Medulla oblongata (tissue), 1 donor: Measurements from ENCODE around the gene PRSS23.

Source experiments
- DNase-seq: peaks from one replicate; pipeline ENCODE4 v3.0.0-alpha.2; 2015; ENCODE audit errors: extremely low spot score

PRSS23 gene

DNA sequence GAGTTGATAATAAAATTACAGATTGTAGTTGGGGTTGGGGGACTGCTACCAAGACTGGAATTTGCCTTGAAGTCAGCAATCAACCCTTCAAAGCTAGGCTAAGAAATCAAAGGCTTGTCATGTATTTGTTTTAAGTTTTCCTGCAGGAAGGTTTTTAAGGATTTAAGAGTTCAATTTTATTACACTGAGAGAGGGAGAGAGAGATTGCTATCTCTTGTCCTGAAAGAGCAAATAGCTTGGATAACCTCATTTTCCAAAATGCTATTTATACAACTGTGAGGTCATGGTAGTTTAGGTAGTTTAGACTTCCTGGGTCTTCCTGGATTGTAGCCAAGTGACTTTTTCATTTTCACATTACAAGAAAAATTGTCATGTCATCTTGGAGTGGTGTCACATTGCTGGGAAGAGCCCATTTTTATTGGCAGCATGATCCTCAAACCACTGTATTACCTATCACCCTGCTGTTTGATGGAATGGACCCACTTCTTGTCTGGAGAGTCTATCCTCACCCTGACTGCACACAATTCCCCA is 10.1 kb upstream of the PRSS23 start:
- no peak for DNase-seq

GRCh38 chr11:86790867-86791849 is 9.2 kb upstream of the PRSS23 start:
- no peak for DNase-seq

DNA sequence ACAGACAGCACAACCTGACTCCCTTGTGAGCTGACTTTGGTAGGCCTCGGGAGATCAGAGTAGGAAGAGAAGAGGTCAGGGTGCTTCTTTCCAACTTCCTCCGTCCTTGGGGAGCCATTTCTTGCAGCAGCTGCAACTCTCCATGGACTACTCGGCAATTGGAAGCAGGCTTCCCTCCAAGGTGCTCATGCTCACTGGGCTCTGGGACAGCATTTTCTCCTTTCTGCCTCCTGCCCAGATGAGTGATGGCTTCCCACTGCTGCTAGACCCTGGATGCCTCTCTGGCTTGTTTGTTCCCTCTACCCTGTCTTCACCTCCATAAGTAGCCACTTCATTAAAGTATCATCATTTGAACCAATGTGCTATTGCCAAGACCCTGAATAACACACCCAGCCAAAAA is 8.2 kb upstream of the PRSS23 start:
- peak; percentile 17 for DNase-seq

- no peak for DNase-seq
Observed at GRCh38 chr11:86793307-86793706, 7.0 kb upstream of the PRSS23 start.

GRCh38 chr11:86795511-86795910 is 4.8 kb upstream of the PRSS23 start:
- DNase-seq, result no peak

GRCh38 chr11:86795949-86796348 is 4.4 kb upstream of the PRSS23 start:
- no peak for DNase-seq

GRCh38 chr11:86797133-86797532 is 3.2 kb upstream of the PRSS23 start:
- DNase-seq, result no peak

DNA sequence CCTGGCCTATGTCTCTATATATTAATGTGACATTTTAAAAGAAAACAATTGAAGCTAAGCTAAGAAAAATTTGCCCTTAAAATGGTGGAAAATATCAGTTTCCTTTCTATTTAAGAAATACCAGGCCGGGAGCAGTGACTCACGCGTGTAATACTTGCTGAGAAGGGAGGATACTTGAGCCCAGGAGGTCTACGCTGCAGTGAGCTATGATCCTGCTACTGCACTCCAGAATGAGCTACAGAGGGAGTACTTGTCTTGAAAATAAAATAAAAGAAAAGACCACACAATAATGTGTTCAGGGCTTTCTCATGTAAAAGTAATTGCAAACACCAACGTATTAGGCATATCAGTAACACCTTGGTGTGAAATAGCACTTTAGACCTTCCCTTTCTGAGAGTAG is 1.4 kb upstream of the PRSS23 start:
- no peak for DNase-seq

DNA sequence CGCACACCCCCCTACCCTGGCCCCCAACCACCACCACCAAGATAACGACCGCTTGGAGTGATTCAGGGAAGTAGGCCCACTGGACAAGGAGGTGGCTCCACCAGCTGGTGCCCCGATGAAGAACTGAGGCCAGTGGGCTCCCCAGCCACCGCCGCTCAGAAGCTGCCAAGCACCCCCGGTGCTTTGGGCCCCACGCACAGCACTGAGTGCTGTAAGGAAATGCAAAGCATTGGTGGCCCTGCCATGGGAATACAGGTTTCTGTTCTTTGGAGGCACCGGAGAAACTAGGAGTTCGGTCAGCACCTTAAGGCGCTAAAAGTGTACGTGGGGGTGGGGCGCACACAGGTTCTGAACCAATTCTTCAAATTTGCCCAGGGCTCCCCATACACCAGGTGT is 664 bp upstream of the PRSS23 start:
- DNase-seq, result no peak

GRCh38 chr11:86800960-86801272 is 574 bp downstream of the PRSS23 start:
- DNase-seq, result no peak

DNA sequence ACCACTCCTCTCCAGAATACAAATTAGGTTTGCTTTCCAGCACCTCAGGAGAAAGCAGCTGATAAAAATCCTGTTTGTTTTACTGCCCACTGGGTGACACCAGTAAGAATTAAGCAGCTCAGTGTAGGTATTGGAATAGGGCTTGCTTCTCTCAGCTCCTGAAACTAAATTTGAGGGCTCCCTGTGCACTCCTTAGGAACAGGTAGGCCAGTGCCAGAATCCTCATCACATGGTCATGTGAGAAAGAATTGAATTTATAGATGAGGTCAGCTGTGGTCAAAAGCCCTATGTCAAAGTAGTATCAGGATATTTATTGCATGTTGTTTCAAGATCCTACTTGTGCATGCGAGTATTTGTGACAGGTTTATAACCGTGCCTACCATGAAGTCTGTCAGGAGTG is 1.0 kb downstream of the PRSS23 start:
- DNase-seq, result no peak

DNA sequence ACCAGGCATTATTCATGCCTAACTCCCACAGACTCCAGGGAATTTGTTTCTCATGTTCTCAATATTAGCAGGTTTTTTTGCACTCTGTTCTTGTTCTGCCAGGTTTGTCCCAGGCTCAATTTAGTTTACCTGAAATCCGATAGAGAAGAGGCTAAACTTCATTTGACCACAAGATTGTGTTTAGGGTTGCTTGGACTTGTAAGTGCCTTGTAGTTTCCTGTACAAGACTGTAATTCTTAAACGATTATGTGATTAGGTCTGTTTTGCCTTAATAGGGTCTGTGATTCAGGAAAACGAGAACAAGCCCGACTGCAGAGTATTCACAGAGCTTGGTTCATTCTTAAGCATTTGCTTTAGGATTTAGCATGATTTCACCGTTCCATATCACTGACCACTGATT is 1.8 kb downstream of the PRSS23 start:
- no peak for DNase-seq

DNA sequence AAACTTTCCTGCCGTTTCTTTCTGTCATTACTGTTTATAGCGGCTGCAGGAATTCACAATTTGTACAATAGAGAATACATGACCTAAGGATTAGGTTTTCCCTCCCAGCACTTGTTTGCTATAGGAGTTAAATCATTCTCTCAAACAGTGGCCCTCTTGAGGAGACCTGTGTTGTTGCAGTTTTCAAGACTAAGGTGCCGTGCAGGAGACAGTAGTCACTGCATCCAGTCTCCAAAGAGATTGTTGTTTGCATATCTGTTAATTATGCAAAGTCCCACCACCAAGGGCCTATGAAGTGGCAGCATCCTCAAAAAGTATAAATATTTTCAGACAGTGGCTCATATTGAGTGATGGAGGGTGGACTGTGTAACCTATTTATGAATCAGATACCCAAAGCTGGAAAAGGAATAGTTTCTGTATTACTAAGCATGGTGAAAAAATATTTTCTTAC is 2.3 kb downstream of the PRSS23 start:
- no peak for DNase-seq

DNA sequence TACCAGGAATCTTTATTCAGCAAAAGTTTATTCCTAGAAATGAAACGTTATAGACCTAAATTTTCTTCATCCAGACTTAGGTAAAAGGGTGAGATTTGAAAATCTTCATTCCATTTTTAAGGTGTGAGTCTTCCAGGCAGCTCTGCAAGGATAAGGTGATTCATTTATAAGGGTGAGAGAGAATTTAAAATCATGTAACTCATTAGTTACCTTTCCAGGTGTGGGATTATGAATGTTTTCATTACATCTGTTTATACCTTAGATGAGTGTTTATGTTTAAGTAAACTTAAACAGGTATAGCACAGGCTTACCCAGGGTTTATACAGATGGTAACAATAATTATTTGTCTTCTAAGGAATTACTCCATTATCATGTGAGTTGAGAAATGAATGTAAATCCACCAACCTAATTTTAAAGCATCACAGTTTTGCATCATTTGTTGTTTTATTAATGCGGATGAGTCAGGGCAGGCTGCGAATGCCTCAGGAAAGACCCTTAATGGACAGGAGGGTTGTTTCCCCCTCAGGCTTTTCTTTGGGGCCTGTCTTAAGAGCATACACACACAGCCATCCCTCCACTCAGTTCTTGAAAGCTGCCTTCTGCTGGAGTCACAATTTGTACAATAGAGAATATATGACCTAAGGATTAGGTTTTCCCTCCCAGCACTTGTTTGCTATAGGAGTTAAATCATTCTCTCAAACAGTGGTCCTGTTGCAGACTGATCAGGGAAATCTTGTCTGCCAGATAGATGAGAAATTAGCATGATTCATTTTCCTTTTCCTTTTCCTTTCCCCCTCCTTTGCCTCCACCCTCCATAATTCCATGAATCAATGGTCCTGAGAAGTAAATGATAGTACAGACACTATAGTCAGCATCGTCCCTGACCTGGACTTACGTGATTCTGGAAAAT is 3.0 kb downstream of the PRSS23 start:
- no peak for DNase-seq

DNA sequence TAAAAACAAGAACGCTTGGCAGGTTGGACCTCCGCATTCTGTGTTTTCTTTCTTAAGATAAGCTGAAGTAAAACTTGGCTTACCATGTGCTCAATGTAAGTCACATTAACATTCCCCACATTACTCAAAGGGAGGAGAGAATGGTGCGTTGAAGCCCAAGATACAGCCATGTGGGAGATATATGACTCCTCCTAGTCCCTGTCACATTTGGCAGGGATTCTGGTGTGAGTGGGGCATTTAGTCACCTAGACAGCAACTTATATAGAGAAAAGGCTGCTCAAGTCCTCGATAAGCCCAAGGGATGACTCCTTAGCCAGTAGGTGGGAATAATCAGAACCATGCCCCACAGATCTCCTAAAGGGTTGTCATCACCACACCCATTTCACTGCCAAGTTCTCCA is 4.6 kb downstream of the PRSS23 start:
- DNase-seq, result no peak

- DNase-seq, result no peak
Observed at GRCh38 chr11:86805873-86806310, 5.5 kb downstream of the PRSS23 start.

GRCh38 chr11:86806903-86807302 is 6.6 kb downstream of the PRSS23 start:
- DNase-seq, result no peak

GRCh38 chr11:86807360-86807759 is 7.0 kb downstream of the PRSS23 start:
- no peak for DNase-seq

GRCh38 chr11:86809561-86809960 is 9.2 kb downstream of the PRSS23 start:
- peak; percentile 38 for DNase-seq

- DNase-seq, result no peak
Observed at GRCh38 chr11:86810288-86810687, 9.9 kb downstream of the PRSS23 start.

DNA sequence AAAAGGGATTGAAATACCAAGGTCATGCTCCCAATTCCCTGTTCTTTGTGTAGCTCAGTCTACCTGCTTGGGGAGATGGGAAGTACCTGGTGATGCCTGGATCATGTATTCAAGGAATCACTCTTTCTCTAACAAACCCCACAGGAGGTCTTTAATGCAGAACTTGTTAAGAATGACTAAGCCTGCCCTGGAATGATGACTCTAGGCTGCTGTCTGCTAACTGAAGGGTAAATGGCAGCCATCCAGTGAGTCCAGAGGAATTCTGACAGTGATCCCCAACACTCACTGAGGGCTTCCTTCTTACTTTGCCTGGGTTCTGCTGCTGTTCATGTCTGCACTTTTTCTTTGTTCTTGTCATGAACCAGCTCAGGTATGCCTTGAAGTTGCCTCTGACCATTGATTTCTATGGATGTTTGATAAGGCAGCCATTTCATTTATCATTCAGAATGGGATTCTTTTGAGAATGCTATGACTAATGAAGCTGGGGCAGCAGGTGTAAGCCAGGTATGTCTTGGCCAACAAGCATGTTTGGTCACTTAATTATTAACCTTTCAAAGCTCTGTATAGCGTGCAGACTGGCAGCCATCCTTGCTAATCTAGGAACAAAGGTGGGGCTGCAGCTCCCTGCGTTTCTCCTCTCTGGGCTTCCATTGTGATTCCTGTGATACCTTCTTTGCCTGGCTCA is 11.4 kb downstream of the PRSS23 start:
- DNase-seq, result no peak

GRCh38 chr11:86812322-86812670 is 12.0 kb downstream of the PRSS23 start:
- no peak for DNase-seq
